ENCODE data around the gene TGM4.

- TF ChIP-seq CTCF (IDR thresholded peaks at IDR 0.05 in 4 of 5, conservative IDR thresholded peaks at IDR 0.05 in 1 of 5) (no peak), POLR2A (IDR thresholded peaks at IDR 0.05) (no peak)
These were observed 49.4 kb downstream of the TGM4 start for GRCh38 chr3:44923632-44924456.

Measured in gastrocnemius medialis (tissue), 4 donors.